ENCODE results near the gene SRRD.

GRCh38 chr22:26453812-26454500 is 29.7 kb upstream of the SRRD start:
- TF ChIP-seq EZH2 (IDR thresholded peaks at IDR 0.05; ENCODE audit: insufficient read depth, poor library complexity, severe bottlenecking) (no peak), EZH2phosphoT487 (IDR thresholded peaks at IDR 0.05; ENCODE audit: insufficient read depth, low read depth) (no peak)
